Measurements from ENCODE around the gene DDX43.
"Not testable (repeated sequence)": the region's sequence is repeated elsewhere in the genome, so short reads cannot be mapped to it uniquely, and the experiment has no call there.

- TF ChIP-seq, protein P1, sequence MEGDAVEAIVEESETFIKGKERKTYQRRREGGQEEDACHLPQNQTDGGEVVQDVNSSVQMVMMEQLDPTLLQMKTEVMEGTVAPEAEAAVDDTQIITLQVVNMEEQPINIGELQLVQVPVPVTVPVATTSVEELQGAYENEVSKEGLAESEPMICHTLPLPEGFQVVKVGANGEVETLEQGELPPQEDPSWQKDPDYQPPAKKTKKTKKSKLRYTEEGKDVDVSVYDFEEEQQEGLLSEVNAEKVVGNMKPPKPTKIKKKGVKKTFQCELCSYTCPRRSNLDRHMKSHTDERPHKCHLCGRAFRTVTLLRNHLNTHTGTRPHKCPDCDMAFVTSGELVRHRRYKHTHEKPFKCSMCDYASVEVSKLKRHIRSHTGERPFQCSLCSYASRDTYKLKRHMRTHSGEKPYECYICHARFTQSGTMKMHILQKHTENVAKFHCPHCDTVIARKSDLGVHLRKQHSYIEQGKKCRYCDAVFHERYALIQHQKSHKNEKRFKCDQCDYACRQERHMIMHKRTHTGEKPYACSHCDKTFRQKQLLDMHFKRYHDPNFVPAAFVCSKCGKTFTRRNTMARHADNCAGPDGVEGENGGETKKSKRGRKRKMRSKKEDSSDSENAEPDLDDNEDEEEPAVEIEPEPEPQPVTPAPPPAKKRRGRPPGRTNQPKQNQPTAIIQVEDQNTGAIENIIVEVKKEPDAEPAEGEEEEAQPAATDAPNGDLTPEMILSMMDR (IDR thresholded peaks at IDR 0.05; ENCODE audit: low read length): not testable (repeated sequence)
- not testable (repeated sequence) for TF ChIP-seq EZH2 (IDR thresholded peaks at IDR 0.05; ENCODE audit: borderline replicate concordance, low read length)
Measured at GRCh38 chr6:73392188-73392587, 2.4 kb upstream of the DDX43 start.

Data from OCI-LY1 (cell line).